Mesenchymal stem cell (in vitro differentiated cells and primary cell): ENCODE data around the gene COX4I1.

ENCODE experiments used
- DNase-seq: peaks from one replicate; pipeline ENCODE4 v3.0.0-alpha.2; 2013
- H2AFZ ChIP-seq: one replicate; pipeline ENCODE4 v1.6.1; 2013; ENCODE audit warnings: low read depth, mild to moderate bottlenecking, control low read depth, inconsistent platforms, low read length, moderate library complexity
- H2AK5ac ChIP-seq: 2 replicates; pipeline ENCODE4 v1.6.1; 2013; ENCODE audit warnings: low read length, moderate library complexity, mild to moderate bottlenecking, inconsistent platforms; ENCODE audit not compliant: severe bottlenecking
- H2BK120ac ChIP-seq: one replicate; pipeline ENCODE4 v1.6.1; 2013; ENCODE audit warnings: low read depth, mild to moderate bottlenecking, inconsistent platforms, low read length, moderate library complexity
- H2BK12ac ChIP-seq, 2 experiments: one replicate each; pipeline ENCODE4 v1.6.1; 2013; ENCODE audit warnings: inconsistent platforms in 2 of 2, low read length in 2 of 2, mild to moderate bottlenecking in 2 of 2, moderate library complexity in 2 of 2, control low read depth in 1 of 2
- H2BK15ac ChIP-seq: one replicate; pipeline ENCODE4 v1.6.1; 2013; ENCODE audit warnings: mild to moderate bottlenecking, low read depth, inconsistent platforms; ENCODE audit not compliant: poor library complexity, severe bottlenecking
- H2BK5ac ChIP-seq: 2 replicates; pipeline ENCODE4 v1.6.1; 2013; ENCODE audit warnings: low read depth, mild to moderate bottlenecking, low read length, control low read depth, inconsistent platforms; ENCODE audit not compliant: poor library complexity, severe bottlenecking
- H3K14ac ChIP-seq, 2 experiments: one replicate each; pipeline ENCODE4 v1.6.1; 2013; ENCODE audit warnings: inconsistent platforms in 2 of 2, low read length in 2 of 2, control low read depth in 1 of 2, mild to moderate bottlenecking in 1 of 2, moderate library complexity in 1 of 2
- H3K18ac ChIP-seq, 2 experiments: one replicate each; pipeline ENCODE4 v1.6.1; 2013; ENCODE audit warnings: inconsistent platforms in 2 of 2, low read length in 2 of 2, control low read depth in 1 of 2, low read depth in 1 of 2, mild to moderate bottlenecking in 1 of 2
- H3K23ac ChIP-seq, 2 experiments: one replicate each; pipeline ENCODE4 v1.6.1; 2013; ENCODE audit warnings: inconsistent platforms in 2 of 2, low read length in 2 of 2, mild to moderate bottlenecking in 2 of 2, moderate library complexity in 2 of 2, control low read depth in 1 of 2
- H3K27ac ChIP-seq: 2 replicates; pipeline ENCODE4 v1.5.1; 2013; ENCODE audit warnings: mild to moderate bottlenecking, moderate library complexity, low read length, control low read depth, inconsistent platforms; ENCODE audit not compliant: poor library complexity, severe bottlenecking
- H3K27me3 ChIP-seq, 2 experiments: 2 replicates each; pipeline versions ENCODE4 v1.6.1 to v1.7.0; 2013; ENCODE audit warnings: low read length in 2 of 2, mild to moderate bottlenecking in 2 of 2, moderate library complexity in 2 of 2, control low read depth in 1 of 2, inconsistent platforms in 1 of 2; ENCODE audit not compliant: control insufficient read depth in 1 of 2, insufficient read depth in 1 of 2
- H3K36me3 ChIP-seq, 2 experiments: 2 replicates each; pipeline versions ENCODE4 v1.6.1 to v1.7.0; 2013; ENCODE audit warnings: low read length in 2 of 2, control low read depth in 1 of 2, inconsistent platforms in 1 of 2, low read depth in 1 of 2, mild to moderate bottlenecking in 1 of 2; ENCODE audit not compliant: insufficient read depth in 2 of 2, control insufficient read depth in 1 of 2
- H3K4ac ChIP-seq, 2 experiments: one replicate each; pipeline ENCODE4 v1.6.1; 2013; ENCODE audit warnings: inconsistent platforms in 2 of 2, low read length in 2 of 2, mild to moderate bottlenecking in 2 of 2, moderate library complexity in 2 of 2, control low read depth in 1 of 2, low read depth in 1 of 2
- H3K4me1 ChIP-seq: 2 replicates; pipeline ENCODE4 v1.6.1; 2013; ENCODE audit warnings: low read depth, low read length, control low read depth; ENCODE audit not compliant: control insufficient read depth, insufficient read depth
- H3K4me2 ChIP-seq: 2 replicates; pipeline ENCODE4 v1.6.1; 2013; ENCODE audit warnings: low read length, mild to moderate bottlenecking, inconsistent platforms; ENCODE audit not compliant: poor library complexity, severe bottlenecking
- H3K4me3 ChIP-seq, 2 experiments: 2 replicates each; pipeline versions ENCODE4 v1.5.1 to v1.7.0; 2013; ENCODE audit warnings: low read length in 2 of 2, mild to moderate bottlenecking in 2 of 2, control low read depth in 1 of 2, low read depth in 1 of 2; ENCODE audit not compliant: insufficient read depth in 1 of 2
- H3K79me1 ChIP-seq: replicated peaks from 2 replicates; pipeline ENCODE4 v1.6.1; 2013; ENCODE audit warnings: mild to moderate bottlenecking, control low read depth, low read length, inconsistent platforms; ENCODE audit not compliant: poor library complexity, severe bottlenecking
- H3K9ac ChIP-seq: 2 replicates; pipeline ENCODE4 v1.7.0; 2013; ENCODE audit warnings: mild to moderate bottlenecking, low read length, moderate library complexity
- H3K9me3 ChIP-seq: 2 replicates; pipeline ENCODE4 v1.7.0; 2013; ENCODE audit warnings: mild to moderate bottlenecking, low read length; ENCODE audit not compliant: control insufficient read depth
- H4K8ac ChIP-seq: one replicate; pipeline ENCODE4 v1.6.1; 2013; ENCODE audit warnings: inconsistent platforms, mild to moderate bottlenecking, low read length, moderate library complexity
- H4K91ac ChIP-seq: one replicate; pipeline ENCODE4 v1.6.1; 2013; ENCODE audit warnings: mild to moderate bottlenecking, low read length, inconsistent platforms
- WGBS: methylation state at CpG from one replicate; pipeline ENCODE4 v1.1.7; 2013; ENCODE audit warnings: mixed read lengths; 5-methylcytosine and 5-hydroxymethylcytosine counted together

COX4I1 gene

DNA sequence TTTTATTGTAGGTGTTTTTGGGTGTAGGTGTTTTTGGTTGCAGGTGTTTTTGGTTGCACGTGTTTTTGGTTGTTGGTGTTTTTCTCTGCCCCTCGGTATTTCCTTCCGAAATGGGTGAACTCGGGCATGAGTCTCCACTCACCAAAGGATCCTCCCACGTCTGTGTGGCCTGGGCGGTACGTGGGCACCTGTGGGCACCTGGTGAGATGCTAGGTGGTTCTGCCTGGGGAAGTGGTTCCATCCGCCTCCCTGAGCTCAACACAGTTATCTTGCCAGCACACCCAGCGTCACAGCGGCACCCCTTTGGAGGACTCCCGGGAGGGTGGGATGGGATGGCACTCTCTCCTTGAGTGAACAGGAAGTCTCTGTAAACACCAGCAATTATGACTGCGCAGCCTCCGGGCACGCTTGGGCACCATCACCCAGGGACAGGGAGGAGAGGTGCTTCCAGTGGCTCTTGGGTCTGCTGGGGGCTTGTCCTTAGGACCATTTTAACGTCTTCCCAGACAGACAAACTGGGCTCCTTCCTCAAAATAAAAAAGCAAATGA is 29.8 kb downstream of the COX4I1 start:
- WGBS = 94% methylated on average over 15 of the region's 15 CpGs
- Histone ChIP-seq H3K4ac (no peak overlapping the region), H2BK15ac (no peak overlapping the region), H3K14ac (no peak overlapping the region), H3K4me1 (peaks cover 1% of the 10 kb centered on the region), H4K91ac (no peak overlapping the region), H3K18ac (no peak overlapping the region), H3K23ac (no peak overlapping the region), H3K36me3 (no peaks in the 10 kb centered on the region), H2BK120ac (no peak overlapping the region), H2BK12ac (no peak overlapping the region), H2AFZ (no peak overlapping the region), H4K8ac (no peak overlapping the region), H3K27me3 (peaks cover 0 to 38% of the 10 kb centered on the region in 2 experiments), H3K9me3 (no peaks in the 10 kb centered on the region), H3K4me2 (no peak overlapping the region), H3K4me3 (no peak overlapping the region), H2AK5ac (no peak overlapping the region), H2BK5ac (no peak overlapping the region), H3K79me1 (no peaks in the 10 kb centered on the region), H3K27ac (no peak overlapping the region), H3K9ac (no peak overlapping the region)
- DNase-seq = no peak

- Histone ChIP-seq H2BK15ac (no peak overlapping the region), H3K36me3 (no peaks in the 10 kb centered on the region), H3K4me1 (peaks cover 1% of the 10 kb centered on the region), H3K79me1 (no peaks in the 10 kb centered on the region), H3K4me2 (no peak overlapping the region), H2BK5ac (no peak overlapping the region), H3K18ac (no peak overlapping the region), H3K4me3 (no peak overlapping the region), H2BK120ac (no peak overlapping the region), H3K9me3 (no peaks in the 10 kb centered on the region), H4K8ac (no peak overlapping the region), H2AK5ac (no peak overlapping the region), H2AFZ (no peak overlapping the region), H3K4ac (no peak overlapping the region), H3K9ac (no peak overlapping the region), H2BK12ac (no peak overlapping the region), H3K27me3 (peaks cover 0 to 40% of the 10 kb centered on the region in 2 experiments), H3K23ac (no peak overlapping the region), H4K91ac (no peak overlapping the region), H3K14ac (no peak overlapping the region), H3K27ac (no peak overlapping the region)
- no peak for DNase-seq
- 86% methylated on average over 23 of the region's 24 CpGs for WGBS
These were observed 30.4 kb downstream of the COX4I1 start for GRCh38 chr16:85829751-85830445.

GRCh38 chr16:85830821-85831220 is 31.3 kb downstream of the COX4I1 start:
- WGBS = 93% methylated on average over 8 of the region's 9 CpGs
- no peak overlapping the region for H3K4me2 ChIP-seq
- no peak overlapping the region for H4K8ac ChIP-seq
- H3K9ac ChIP-seq = no peak overlapping the region
- no peak overlapping the region for H2BK120ac ChIP-seq
- no peak overlapping the region for H2AK5ac ChIP-seq
- no peaks in the 10 kb centered on the region for H3K79me1 ChIP-seq
- H3K27ac ChIP-seq = no peak overlapping the region
- H3K36me3 ChIP-seq = no peaks in the 10 kb centered on the region
- DNase-seq = no peak
- H3K23ac ChIP-seq = no peak overlapping the region
- no peak overlapping the region for H2BK12ac ChIP-seq
- no peak overlapping the region for H2AFZ ChIP-seq
- H3K9me3 ChIP-seq = no peaks in the 10 kb centered on the region
- H3K27me3 ChIP-seq = peaks cover 0 to 49% of the 10 kb centered on the region in 2 experiments
- H3K14ac ChIP-seq = no peak overlapping the region
- peaks cover 1% of the 10 kb centered on the region for H3K4me1 ChIP-seq
- H3K4me3 ChIP-seq = no peak overlapping the region
- H3K18ac ChIP-seq = no peak overlapping the region
- H2BK15ac ChIP-seq = no peak overlapping the region
- H2BK5ac ChIP-seq = no peak overlapping the region
- H3K4ac ChIP-seq = no peak overlapping the region
- H4K91ac ChIP-seq = no peak overlapping the region

GRCh38 chr16:85832570-85833218 is 33.2 kb downstream of the COX4I1 start:
- no peak overlapping the region for H3K18ac ChIP-seq
- no peak overlapping the region for H2BK12ac ChIP-seq
- no peak overlapping the region for H3K4me2 ChIP-seq
- H4K91ac ChIP-seq = no peak overlapping the region
- no peak overlapping the region for H3K23ac ChIP-seq
- no peak overlapping the region for H2BK5ac ChIP-seq
- peaks cover 0 to 55% of the 10 kb centered on the region in 2 experiments for H3K27me3 ChIP-seq
- H3K4me1 ChIP-seq = no peaks in the 10 kb centered on the region
- no peak overlapping the region for H2BK120ac ChIP-seq
- H3K4me3 ChIP-seq = no peak overlapping the region
- H3K14ac ChIP-seq = no peak overlapping the region
- H2BK15ac ChIP-seq = no peak overlapping the region
- H2AK5ac ChIP-seq = no peak overlapping the region
- H2AFZ ChIP-seq = no peak overlapping the region
- H3K36me3 ChIP-seq = no peaks in the 10 kb centered on the region
- 88% methylated on average over 21 of the region's 21 CpGs for WGBS
- no peak overlapping the region for H3K4ac ChIP-seq
- DNase-seq = no peak
- H4K8ac ChIP-seq = no peak overlapping the region
- H3K9me3 ChIP-seq = no peaks in the 10 kb centered on the region
- H3K9ac ChIP-seq = no peak overlapping the region
- H3K27ac ChIP-seq = no peak overlapping the region
- H3K79me1 ChIP-seq = no peaks in the 10 kb centered on the region
